ENCODE measurements around the gene GOSR1. TPM values are rescaled to one million over a fixed set of nuclear protein-coding genes. Genes with fewer than 3 reads are reported as not detected.

Gene GOSR1
- total and polyA plus RNA-seq, 12 donors = 7.9 to 43.9 (median 32.2) TPM

DNA sequence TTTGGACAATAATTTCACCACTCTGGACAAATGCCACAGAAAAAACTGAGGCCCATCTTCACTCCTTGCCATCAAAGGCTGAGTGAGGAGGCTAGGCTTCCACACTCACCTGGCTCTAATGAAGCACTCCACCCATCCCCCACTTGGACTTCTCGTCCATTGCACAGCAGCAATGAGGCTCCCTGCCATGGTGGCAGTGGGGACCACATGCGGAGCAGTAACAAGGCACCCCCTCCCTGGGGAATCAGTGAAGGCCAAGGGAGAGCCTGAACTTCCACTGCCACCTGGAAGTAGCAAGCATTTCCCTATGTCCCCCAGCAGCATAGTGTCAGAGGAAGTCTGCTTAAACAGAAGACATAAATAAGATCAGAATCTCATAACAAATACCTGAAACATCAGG, 2.0 kb upstream of the GOSR1 start:
- no peak overlapping the region for H3K4me3 ChIP-seq
- no peak overlapping the region for H3K27ac ChIP-seq
- peaks cover 0 to 15% (median 2%) of the 10 kb centered on the region in 9 donors for H3K36me3 ChIP-seq
- TF ChIP-seq, protein P1, sequence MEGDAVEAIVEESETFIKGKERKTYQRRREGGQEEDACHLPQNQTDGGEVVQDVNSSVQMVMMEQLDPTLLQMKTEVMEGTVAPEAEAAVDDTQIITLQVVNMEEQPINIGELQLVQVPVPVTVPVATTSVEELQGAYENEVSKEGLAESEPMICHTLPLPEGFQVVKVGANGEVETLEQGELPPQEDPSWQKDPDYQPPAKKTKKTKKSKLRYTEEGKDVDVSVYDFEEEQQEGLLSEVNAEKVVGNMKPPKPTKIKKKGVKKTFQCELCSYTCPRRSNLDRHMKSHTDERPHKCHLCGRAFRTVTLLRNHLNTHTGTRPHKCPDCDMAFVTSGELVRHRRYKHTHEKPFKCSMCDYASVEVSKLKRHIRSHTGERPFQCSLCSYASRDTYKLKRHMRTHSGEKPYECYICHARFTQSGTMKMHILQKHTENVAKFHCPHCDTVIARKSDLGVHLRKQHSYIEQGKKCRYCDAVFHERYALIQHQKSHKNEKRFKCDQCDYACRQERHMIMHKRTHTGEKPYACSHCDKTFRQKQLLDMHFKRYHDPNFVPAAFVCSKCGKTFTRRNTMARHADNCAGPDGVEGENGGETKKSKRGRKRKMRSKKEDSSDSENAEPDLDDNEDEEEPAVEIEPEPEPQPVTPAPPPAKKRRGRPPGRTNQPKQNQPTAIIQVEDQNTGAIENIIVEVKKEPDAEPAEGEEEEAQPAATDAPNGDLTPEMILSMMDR (IDR thresholded peaks at IDR 0.05) = no peak
- H3K27me3 ChIP-seq = no peaks in the 10 kb centered on the region
- DNase-seq (no peak), ATAC-seq (no peak)
- intact Hi-C loops (cut with DNase I) = loop anchor here in 4 of 10 donors (5.0 to 10.0 kb wide), 5 partner anchors 98 to 347 kb away; partner anchors contain the start of genes CPD (in 1 of the 4) and CRLF3 (in 1 of the 4)
- WGBS, 2 donors = 91 to 96% methylated on average over 2 of the region's 2 CpGs
- peaks cover 0 to 31% (median 25%) of the 10 kb centered on the region in 9 donors for H3K4me1 ChIP-seq
- H3K9me3 ChIP-seq = no peaks in the 10 kb centered on the region

DNA sequence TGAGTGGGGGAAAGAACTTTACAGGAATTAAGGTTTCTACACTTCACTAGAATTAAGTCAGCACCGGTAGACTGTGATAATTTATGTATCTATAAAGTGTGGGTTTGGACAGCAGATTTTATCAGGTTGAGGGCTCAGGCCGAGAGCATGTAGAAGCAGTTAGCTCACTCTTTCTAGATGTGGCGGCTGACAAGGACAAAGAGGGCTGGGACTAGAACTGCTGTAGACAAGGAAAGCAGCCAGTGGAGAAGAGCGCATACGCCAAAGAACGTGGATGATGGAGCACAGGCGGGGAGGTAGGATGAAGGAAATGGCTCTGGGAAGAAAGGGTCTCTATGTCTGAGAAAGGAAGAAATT, 504 bp upstream of the GOSR1 start:
- intact Hi-C loops (cut with DNase I) = loop anchor here in 6 of 10 donors (1.0 to 10.0 kb wide), 7 partner anchors 99 to 346 kb away; partner anchors contain the start of genes CPD (in 1 of the 6) and CRLF3 (in 1 of the 6)
- TF ChIP-seq, protein P1 (IDR thresholded peaks at IDR 0.05) = no peak
- Histone ChIP-seq H3K9me3 (no peaks in the 10 kb centered on the region), H3K4me3 (peak overlapping the region; percentile 51 to 92 (median 87)), H3K27me3 (no peaks in the 10 kb centered on the region), H3K36me3 (peaks cover 0 to 30% (median 16%) of the 10 kb centered on the region in 9 donors), H3K4me1 (peaks cover 0 to 31% (median 25%) of the 10 kb centered on the region in 9 donors), H3K27ac (peak overlapping the region in 9 of 10 donors; percentile 85 to 98 (median 91))
- WGBS, 2 donors = 18% methylated on average over 7 of the region's 7 CpGs
- ATAC-seq (peak; percentile 5 to 57 (median 40)), DNase-seq (no peak)

DNA sequence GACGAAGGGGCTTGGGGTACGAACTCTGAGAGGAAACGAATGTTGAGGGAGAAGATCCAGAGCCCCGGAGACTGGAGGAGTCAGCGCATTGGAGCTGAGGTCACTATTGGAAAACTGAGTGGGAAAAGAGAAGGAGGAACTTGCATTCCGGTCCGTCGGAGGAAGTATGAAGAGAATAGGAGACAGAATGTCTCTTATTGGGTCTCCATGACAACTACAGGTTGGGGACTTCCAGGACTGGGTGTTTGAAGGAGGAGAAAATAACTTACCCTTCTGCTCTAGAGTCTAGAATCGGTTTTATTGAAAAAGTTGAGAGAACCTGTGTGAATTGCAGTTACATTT, 537 bp downstream of the GOSR1 start:
- peak in 6 of 8 donors; percentile 10 to 28 (median 24) for ATAC-seq
- 0 to 1% methylated on average over 9 of the region's 9 CpGs for WGBS, 2 donors
- Histone ChIP-seq H3K36me3 (peaks cover 0 to 40% (median 21%) of the 10 kb centered on the region in 9 donors), H3K9me3 (no peaks in the 10 kb centered on the region), H3K4me1 (peaks cover 0 to 32% (median 25%) of the 10 kb centered on the region in 9 donors), H3K27ac (peak overlapping the region; percentile 46 to 98 (median 91)), H3K27me3 (no peaks in the 10 kb centered on the region), H3K4me3 (peak overlapping the region; percentile 51 to 92 (median 87))
- DNase-seq = no peak
- TF ChIP-seq, protein P1 (IDR thresholded peaks at IDR 0.05) = no peak
- intact Hi-C loops (cut with DNase I) = loop anchor here in 6 of 10 donors (1.0 to 10.0 kb wide), 7 partner anchors 100 to 345 kb away; partner anchors contain the start of genes CPD (in 1 of the 6) and CRLF3 (in 1 of the 6)

DNA sequence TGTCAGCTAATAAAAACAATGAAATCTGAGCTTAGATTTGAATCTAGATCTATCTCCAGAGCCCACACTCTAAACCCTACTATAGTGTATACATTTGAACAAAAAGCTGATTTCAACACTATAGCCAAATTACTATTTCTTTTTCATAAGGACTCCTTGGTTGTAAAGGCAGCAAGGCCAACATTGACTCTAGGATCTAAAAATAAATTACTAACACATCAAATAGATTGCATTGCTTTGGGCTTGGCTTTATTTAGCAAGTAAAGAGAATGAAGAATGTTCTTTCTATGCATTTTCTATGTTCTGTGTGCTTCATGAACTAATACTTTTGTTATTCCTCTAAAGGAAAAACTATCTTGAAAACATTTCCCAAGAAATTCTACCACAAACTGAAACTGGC, 5.3 kb downstream of the GOSR1 start:
- Histone ChIP-seq H3K36me3 (peaks cover 0 to 88% (median 52%) of the 10 kb centered on the region in 9 donors), H3K4me1 (peaks cover 0 to 28% (median 21%) of the 10 kb centered on the region in 9 donors), H3K27me3 (no peaks in the 10 kb centered on the region), H3K9me3 (no peaks in the 10 kb centered on the region), H3K4me3 (no peak overlapping the region), H3K27ac (peak overlapping the region in 5 of 10 donors; percentile 5 to 60 (median 47))
- intact Hi-C loops (cut with DNase I) = no loop called here
- TF ChIP-seq, protein P1 (IDR thresholded peaks at IDR 0.05) = no peak
- ATAC-seq (peak in 2 of 8 donors; percentile 51 to 53), DNase-seq (no peak)
